Measurements from ENCODE around the gene BMF.

The BMF gene

DNA sequence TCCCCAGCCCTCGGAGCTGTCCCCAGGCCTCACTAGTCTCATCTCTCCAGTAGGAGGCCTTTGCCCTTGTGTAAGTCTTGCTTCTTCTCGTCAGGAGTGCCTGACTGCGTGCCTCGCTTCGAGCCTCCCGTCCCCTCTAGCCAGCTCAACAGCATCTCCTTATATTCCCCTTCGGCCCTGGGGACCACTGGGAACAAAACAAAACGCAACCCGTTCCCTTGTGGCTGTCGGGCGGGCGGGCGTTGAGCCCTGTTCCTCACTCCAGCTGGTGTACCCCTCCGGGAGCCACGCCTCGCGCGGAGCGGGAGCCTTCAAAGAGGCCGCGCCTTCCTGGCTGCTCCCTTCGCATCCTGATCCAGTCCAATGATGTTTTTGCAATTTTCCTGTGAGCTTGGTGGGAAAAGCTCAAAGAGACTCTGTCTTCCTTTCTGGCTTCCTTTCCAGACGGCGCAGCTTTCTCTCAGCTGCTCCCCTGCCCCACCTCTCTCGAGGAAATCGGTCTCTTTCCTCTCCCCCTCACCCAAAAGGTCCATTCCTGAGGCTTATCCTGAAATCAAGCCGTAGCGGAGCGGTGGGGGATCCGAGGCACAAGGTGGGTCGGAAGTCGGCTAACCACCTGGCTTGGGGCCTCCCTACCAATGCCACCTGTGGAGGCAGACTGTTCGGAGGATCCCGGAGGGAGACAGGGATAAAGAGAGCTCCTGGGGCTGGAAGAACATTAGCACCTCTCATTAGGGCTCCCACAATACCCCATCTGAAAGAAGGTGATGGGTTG lies 36.3 kb downstream of the BMF start:
- peaks cover 29% of the 10 kb centered on the region for H3K4me1 ChIP-seq (ENCODE audit: control insufficient read depth, low read length)
- no peaks in the 10 kb centered on the region for H3K9me3 ChIP-seq (ENCODE audit: control insufficient read depth, insufficient read depth, low read length)
- no peak overlapping the region for H3K27ac ChIP-seq (ENCODE audit: low read depth, low read length)
- no peaks in the 10 kb centered on the region for H3K36me3 ChIP-seq (ENCODE audit: control insufficient read depth, low read length)
- no peaks in the 10 kb centered on the region for H3K9me2 ChIP-seq (replicated peaks; ENCODE audit: control insufficient read depth, low read length)
- H3K79me2 ChIP-seq (ENCODE audit: control insufficient read depth, low read length) = no peaks in the 10 kb centered on the region
- no peak overlapping the region for H3K4me3 ChIP-seq (ENCODE audit: low read length)
- no peaks in the 10 kb centered on the region for H4K20me1 ChIP-seq (ENCODE audit: control insufficient read depth, insufficient read depth, low read depth, low read length)
- peaks cover 12% of the 10 kb centered on the region; the same call in 1 of the 2 replicates for H3F3A ChIP-seq (ENCODE audit: control insufficient read depth, insufficient read depth)
- H3K27me3 ChIP-seq (ENCODE audit: control insufficient read depth, low read length) = no peaks in the 10 kb centered on the region
- no peak for TF ChIP-seq EZH2phosphoT487 (IDR thresholded peaks at IDR 0.05; ENCODE audit: borderline replicate concordance, low read length)
- TF ChIP-seq, protein P1, sequence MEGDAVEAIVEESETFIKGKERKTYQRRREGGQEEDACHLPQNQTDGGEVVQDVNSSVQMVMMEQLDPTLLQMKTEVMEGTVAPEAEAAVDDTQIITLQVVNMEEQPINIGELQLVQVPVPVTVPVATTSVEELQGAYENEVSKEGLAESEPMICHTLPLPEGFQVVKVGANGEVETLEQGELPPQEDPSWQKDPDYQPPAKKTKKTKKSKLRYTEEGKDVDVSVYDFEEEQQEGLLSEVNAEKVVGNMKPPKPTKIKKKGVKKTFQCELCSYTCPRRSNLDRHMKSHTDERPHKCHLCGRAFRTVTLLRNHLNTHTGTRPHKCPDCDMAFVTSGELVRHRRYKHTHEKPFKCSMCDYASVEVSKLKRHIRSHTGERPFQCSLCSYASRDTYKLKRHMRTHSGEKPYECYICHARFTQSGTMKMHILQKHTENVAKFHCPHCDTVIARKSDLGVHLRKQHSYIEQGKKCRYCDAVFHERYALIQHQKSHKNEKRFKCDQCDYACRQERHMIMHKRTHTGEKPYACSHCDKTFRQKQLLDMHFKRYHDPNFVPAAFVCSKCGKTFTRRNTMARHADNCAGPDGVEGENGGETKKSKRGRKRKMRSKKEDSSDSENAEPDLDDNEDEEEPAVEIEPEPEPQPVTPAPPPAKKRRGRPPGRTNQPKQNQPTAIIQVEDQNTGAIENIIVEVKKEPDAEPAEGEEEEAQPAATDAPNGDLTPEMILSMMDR (IDR thresholded peaks at IDR 0.05; ENCODE audit: low read depth, low read length, poor library complexity, severe bottlenecking) = no peak
- H3K4me2 ChIP-seq (ENCODE audit: low read length) = no peak overlapping the region

DNA sequence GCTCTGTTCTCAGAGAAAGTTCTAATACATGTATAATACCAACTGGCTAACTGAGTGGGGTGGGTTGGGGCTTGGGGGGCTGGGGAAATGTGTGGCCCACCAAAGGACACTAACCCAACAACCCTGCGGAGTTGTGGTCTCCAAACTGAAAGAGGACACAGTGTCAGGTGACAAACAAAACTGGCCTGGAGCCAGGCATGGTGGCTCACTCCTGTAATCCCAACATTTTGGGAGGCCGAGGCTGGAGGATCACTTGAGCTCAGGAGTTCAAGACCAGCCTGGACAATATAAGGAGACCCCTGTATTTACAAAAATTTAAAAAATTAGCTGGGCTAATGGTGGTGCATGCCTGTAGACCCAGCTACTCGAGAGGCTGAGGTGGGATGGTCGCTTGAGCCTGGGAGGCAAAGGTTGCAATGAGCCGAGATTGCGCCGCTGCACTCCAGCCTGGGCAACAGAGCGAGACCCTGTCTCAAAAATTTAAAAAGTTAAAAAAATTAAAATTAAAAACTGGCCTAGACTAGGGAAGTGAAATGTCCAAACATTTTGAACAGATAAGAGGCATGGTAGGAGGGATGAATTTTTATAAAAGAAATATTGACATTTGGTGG lies 38.0 kb downstream of the BMF start:
- Histone ChIP-seq H3K4me2 (ENCODE audit: low read length) (no peak overlapping the region), H3K36me3 (ENCODE audit: control insufficient read depth, low read length) (no peaks in the 10 kb centered on the region), H3F3A (ENCODE audit: control insufficient read depth, insufficient read depth) (peaks cover 12% of the 10 kb centered on the region; the same call in 1 of the 2 replicates), H4K20me1 (ENCODE audit: control insufficient read depth, insufficient read depth, low read depth, low read length) (no peaks in the 10 kb centered on the region), H3K79me2 (ENCODE audit: control insufficient read depth, low read length) (no peaks in the 10 kb centered on the region), H3K9me2 (replicated peaks; ENCODE audit: control insufficient read depth, low read length) (no peaks in the 10 kb centered on the region), H3K4me3 (ENCODE audit: low read length) (no peak overlapping the region), H3K9me3 (ENCODE audit: control insufficient read depth, insufficient read depth, low read length) (no peaks in the 10 kb centered on the region), H3K27ac (ENCODE audit: low read depth, low read length) (no peak overlapping the region), H3K4me1 (ENCODE audit: control insufficient read depth, low read length) (peaks cover 41% of the 10 kb centered on the region), H3K27me3 (ENCODE audit: control insufficient read depth, low read length) (no peaks in the 10 kb centered on the region)
- TF ChIP-seq EZH2phosphoT487 (IDR thresholded peaks at IDR 0.05; ENCODE audit: borderline replicate concordance, low read length) = no peak
- TF ChIP-seq, protein P1 (IDR thresholded peaks at IDR 0.05; ENCODE audit: low read depth, low read length, poor library complexity, severe bottlenecking) = no peak

DNA sequence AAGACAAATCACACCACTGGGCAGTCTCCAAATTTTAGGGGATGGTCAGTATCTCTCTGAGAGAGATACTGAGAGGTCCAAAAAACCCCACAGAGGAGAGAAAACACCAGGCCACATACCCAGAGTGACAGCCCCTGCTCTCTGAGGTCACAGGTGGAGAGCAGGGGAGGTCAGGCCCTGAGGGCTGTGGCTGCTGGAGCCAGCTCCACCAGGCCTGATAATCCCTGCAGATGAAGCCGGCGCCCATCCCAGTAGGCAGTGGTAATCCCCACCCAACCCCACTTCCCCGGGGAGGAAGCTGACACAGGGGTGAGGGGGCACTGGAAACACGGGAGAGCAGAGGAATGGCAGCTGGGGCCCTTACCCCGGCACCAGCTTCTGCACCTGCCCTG lies 38.5 kb downstream of the BMF start:
- Histone ChIP-seq H3F3A (ENCODE audit: control insufficient read depth, insufficient read depth) (peaks cover 14% of the 10 kb centered on the region), H3K4me1 (ENCODE audit: control insufficient read depth, low read length) (peaks cover 46% of the 10 kb centered on the region), H3K27ac (ENCODE audit: low read depth, low read length) (peak overlapping the region; percentile 52), H3K4me3 (ENCODE audit: low read length) (no peak overlapping the region), H3K79me2 (ENCODE audit: control insufficient read depth, low read length) (no peaks in the 10 kb centered on the region), H4K20me1 (ENCODE audit: control insufficient read depth, insufficient read depth, low read depth, low read length) (no peaks in the 10 kb centered on the region), H3K9me2 (replicated peaks; ENCODE audit: control insufficient read depth, low read length) (no peaks in the 10 kb centered on the region), H3K9me3 (ENCODE audit: control insufficient read depth, insufficient read depth, low read length) (no peaks in the 10 kb centered on the region), H3K4me2 (ENCODE audit: low read length) (peak overlapping the region; percentile 83), H3K27me3 (ENCODE audit: control insufficient read depth, low read length) (no peaks in the 10 kb centered on the region), H3K36me3 (ENCODE audit: control insufficient read depth, low read length) (peaks cover under 1% of the 10 kb centered on the region; the same call in 1 of the 2 replicates)
- no peak for TF ChIP-seq EZH2phosphoT487 (IDR thresholded peaks at IDR 0.05; ENCODE audit: borderline replicate concordance, low read length)
- TF ChIP-seq, protein P1 (IDR thresholded peaks at IDR 0.05; ENCODE audit: low read depth, low read length, poor library complexity, severe bottlenecking) = no peak

Measured in DOHH2 (cell line).